C4-2B (cell line): Measurements from ENCODE around the gene PLXDC1.

Experiments used
- ZFX ChIP-seq: fragments of 450-650 bp; IDR thresholded peaks from 2 replicates; pipeline ENCODE4 v1.6.1; 2017
- TF ChIP-seq, protein P1 (sequence below): fragments of 450-650 bp; conservative IDR thresholded peaks from 2 replicates; pipeline ENCODE4 v1.5.1; 2017; ENCODE audit warnings: mild to moderate bottlenecking

DNA sequence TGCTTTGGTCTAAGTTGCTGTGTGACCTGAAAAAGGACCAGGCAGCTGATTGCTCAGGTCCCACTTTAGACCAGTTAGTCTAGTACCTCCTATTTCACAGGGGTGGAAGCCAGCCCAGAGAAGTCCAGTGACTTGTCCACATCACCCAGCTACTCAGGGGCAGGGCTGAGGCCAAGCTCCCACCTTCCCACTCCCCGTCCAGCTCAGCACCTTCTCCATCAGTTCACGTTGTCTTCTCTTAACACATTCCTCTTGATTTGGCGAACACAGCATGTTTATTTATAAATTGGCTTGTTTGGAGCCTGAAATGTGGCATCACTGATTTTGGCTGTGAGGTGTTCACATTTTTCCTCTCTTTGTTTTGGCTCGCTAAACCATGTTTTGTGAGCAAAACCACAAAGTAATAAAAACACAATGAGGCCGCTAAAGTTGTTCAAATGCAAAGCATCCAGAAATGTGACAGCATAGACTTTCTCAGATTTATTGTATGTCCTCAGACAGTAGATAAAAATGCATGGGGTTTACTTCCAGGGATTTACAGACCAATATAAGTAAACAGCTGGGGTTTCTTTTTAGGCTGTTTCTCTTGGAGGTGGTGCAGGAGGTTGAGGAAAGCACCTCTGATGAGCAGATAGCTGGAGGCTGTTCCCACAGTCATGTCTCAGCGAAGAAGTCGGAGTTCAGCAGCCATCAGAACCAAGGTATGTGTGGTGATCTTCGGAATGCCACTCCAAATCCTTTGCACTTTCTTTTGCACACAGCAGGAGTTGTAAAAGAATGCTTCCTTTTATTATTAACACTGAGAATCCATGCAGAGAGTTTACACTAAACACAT is 88.4 kb downstream of the PLXDC1 start:
- TF ChIP-seq, protein P1, sequence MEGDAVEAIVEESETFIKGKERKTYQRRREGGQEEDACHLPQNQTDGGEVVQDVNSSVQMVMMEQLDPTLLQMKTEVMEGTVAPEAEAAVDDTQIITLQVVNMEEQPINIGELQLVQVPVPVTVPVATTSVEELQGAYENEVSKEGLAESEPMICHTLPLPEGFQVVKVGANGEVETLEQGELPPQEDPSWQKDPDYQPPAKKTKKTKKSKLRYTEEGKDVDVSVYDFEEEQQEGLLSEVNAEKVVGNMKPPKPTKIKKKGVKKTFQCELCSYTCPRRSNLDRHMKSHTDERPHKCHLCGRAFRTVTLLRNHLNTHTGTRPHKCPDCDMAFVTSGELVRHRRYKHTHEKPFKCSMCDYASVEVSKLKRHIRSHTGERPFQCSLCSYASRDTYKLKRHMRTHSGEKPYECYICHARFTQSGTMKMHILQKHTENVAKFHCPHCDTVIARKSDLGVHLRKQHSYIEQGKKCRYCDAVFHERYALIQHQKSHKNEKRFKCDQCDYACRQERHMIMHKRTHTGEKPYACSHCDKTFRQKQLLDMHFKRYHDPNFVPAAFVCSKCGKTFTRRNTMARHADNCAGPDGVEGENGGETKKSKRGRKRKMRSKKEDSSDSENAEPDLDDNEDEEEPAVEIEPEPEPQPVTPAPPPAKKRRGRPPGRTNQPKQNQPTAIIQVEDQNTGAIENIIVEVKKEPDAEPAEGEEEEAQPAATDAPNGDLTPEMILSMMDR: no peak
- TF ChIP-seq ZFX: no peak
